ENCODE data around the gene BRSK2. TPM values are rescaled to one million over a fixed set of nuclear protein-coding genes. Genes with fewer than 3 reads are reported as not detected.

The BRSK2 gene
- polyA plus RNA-seq, 1 experiment, result 0.28 TPM

DNA sequence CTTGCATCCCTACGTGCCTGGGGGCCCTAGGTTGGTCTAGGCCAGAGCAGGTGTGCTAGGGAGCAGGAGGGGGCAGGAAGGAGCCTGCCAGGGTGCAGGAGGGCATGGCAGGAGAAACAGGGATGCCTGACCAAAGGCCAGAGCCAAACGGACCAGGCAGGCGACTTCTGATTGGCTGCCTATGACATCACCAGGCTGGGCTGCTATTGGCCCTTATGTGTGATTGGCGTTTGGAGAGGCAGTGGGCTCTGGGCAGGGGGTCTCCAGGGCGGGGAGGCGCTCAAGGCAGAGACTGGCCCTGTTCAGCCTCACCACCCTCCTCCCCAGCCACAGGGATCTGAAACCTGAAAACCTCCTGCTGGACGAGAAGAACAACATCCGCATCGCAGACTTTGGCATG, 52.4 kb downstream of the BRSK2 start:
- Histone ChIP-seq H3K27me3 (ENCODE audit: control insufficient read depth, insufficient read depth, low read length) (no peaks in the 10 kb centered on the region), H3K36me3 (ENCODE audit: control insufficient read depth, insufficient read depth, low read length) (no peaks in the 10 kb centered on the region), H3K4me3 (ENCODE audit: low read depth, low read length) (no peak overlapping the region)
- CTCF ChIA-PET, result no interaction called here
- DNase-seq (ENCODE audit: low read depth), result no peak
- POLR2A ChIA-PET, result no interaction called here
- TF ChIP-seq, protein P1, sequence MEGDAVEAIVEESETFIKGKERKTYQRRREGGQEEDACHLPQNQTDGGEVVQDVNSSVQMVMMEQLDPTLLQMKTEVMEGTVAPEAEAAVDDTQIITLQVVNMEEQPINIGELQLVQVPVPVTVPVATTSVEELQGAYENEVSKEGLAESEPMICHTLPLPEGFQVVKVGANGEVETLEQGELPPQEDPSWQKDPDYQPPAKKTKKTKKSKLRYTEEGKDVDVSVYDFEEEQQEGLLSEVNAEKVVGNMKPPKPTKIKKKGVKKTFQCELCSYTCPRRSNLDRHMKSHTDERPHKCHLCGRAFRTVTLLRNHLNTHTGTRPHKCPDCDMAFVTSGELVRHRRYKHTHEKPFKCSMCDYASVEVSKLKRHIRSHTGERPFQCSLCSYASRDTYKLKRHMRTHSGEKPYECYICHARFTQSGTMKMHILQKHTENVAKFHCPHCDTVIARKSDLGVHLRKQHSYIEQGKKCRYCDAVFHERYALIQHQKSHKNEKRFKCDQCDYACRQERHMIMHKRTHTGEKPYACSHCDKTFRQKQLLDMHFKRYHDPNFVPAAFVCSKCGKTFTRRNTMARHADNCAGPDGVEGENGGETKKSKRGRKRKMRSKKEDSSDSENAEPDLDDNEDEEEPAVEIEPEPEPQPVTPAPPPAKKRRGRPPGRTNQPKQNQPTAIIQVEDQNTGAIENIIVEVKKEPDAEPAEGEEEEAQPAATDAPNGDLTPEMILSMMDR (IDR thresholded peaks at IDR 0.05; ENCODE audit: insufficient read depth, low read depth, low read length), result no peak

DNA sequence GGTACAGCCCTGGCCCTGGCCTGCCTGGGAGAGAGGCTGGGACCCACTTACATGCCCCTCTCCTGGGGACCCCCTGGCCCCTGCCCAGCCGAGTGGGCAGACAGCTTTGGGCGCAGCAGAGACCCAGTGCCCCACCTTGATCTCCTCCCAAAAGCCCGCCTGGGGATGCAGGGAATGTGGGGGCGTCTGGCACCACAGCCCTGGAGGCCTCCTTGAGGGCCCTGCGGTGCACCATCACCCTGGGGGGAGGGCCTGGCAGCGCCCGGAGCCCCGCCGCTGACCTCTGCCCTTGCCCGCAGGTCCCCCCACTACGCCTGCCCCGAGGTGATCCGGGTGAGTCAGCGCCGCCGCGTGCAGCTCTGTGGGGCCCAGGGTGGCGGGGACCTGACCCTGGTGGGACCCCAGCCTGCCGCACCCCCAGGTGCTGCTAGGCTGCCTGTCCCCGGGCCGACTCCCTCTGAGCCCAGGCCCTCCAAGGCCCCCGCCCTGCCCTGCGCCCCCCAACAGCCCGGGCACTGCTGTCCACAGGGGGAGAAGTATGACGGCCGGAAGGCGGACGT, 53.2 kb downstream of the BRSK2 start:
- H3K27me3 ChIP-seq (ENCODE audit: control insufficient read depth, insufficient read depth, low read length), result no peaks in the 10 kb centered on the region
- ChIA-PET CTCF (no interaction called here), POLR2A (no interaction called here)
- no peak for DNase-seq (ENCODE audit: low read depth)
- no peak overlapping the region for H3K4me3 ChIP-seq (ENCODE audit: low read depth, low read length)
- no peaks in the 10 kb centered on the region for H3K36me3 ChIP-seq (ENCODE audit: control insufficient read depth, insufficient read depth, low read length)
- TF ChIP-seq, protein P1 (IDR thresholded peaks at IDR 0.05; ENCODE audit: insufficient read depth, low read depth, low read length), result no peak

DNA sequence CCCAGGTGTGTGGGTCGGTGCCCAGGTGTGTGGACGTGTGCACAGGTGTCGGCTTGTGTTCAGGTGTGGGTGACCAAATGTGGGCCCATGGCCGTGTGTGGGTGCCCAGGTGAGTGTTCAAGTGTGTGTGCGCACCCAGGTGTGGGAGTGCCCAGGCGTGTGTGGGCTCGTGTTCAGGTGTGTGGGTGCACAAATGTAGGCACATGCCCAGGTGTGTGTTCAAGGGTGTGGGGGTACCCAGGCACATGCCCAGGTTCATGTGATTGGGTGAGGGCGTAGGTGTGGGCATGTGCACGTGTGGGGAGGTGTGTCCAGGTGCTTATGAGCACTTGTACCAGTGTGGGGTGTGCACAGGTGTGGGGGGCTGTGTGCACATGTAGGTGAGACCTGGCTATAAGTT, 54.0 kb downstream of the BRSK2 start:
- ChIA-PET CTCF (no interaction called here), POLR2A (no interaction called here)
- Histone ChIP-seq H3K27me3 (ENCODE audit: control insufficient read depth, insufficient read depth, low read length) (no peaks in the 10 kb centered on the region), H3K36me3 (ENCODE audit: control insufficient read depth, insufficient read depth, low read length) (no peaks in the 10 kb centered on the region), H3K4me3 (ENCODE audit: low read depth, low read length) (no peak overlapping the region)
- DNase-seq (ENCODE audit: low read depth), result no peak
- TF ChIP-seq, protein P1 (IDR thresholded peaks at IDR 0.05; ENCODE audit: insufficient read depth, low read depth, low read length), result no peak

DNA sequence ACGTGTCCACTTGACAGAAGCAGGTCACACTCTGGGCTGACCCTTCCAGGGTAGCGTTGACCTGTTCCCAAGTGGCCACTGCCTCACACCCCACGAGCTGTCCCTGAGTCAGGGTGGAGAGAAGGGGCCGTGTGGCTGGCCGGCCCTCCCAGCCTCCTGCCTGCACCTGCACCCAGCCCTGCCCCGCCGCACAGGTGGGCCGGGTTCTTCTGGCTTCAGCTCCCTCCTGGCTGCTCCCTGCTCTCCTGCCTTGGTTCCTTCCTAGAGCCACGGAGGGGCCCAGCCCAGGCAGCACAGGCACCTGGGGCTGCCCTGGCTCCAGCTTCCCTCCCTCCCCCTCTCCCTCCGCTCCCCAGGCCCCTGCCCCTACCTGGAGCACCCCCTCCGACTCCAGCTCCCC, 54.6 kb downstream of the BRSK2 start:
- Histone ChIP-seq H3K4me3 (ENCODE audit: low read depth, low read length) (no peak overlapping the region), H3K36me3 (ENCODE audit: control insufficient read depth, insufficient read depth, low read length) (no peaks in the 10 kb centered on the region), H3K27me3 (ENCODE audit: control insufficient read depth, insufficient read depth, low read length) (no peaks in the 10 kb centered on the region)
- TF ChIP-seq, protein P1 (IDR thresholded peaks at IDR 0.05; ENCODE audit: insufficient read depth, low read depth, low read length), result no peak
- no peak for DNase-seq (ENCODE audit: low read depth)
- CTCF ChIA-PET, result no interaction called here
- POLR2A ChIA-PET, result no interaction called here

DNA sequence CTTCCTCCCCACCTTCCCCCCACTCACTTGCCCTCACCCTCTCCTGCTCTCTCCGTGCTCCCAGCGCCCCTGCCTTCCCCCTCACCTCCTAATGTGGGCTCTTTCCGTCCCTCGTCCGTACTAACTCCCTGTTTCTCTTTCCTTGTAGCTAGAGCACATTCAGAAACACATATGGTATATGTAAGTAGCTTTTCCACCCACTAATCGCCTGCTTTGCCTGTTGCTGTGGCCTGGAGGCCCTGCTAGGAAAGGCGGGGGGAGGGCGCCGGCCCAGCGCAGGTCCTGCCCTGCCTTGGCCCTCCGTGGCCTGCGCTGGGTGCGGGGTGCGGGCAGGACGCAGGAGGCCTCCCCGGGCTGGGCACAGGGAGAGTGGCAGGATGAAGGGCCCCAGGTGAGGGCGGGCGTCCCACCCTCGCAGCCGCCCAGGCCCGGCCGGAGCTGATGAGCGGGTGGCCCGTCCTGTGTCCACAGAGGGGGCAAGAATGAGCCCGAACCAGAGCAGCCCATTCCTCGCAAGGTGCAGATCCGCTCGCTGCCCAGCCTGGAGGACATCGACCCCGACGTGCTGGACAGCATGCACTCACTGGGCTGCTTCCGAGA, 55.2 kb downstream of the BRSK2 start:
- ChIA-PET POLR2A (no interaction called here), CTCF (no interaction called here)
- H3K4me3 ChIP-seq (ENCODE audit: low read depth, low read length), result no peak overlapping the region
- no peaks in the 10 kb centered on the region for H3K36me3 ChIP-seq (ENCODE audit: control insufficient read depth, insufficient read depth, low read length)
- H3K27me3 ChIP-seq (ENCODE audit: control insufficient read depth, insufficient read depth, low read length), result no peaks in the 10 kb centered on the region
- DNase-seq (ENCODE audit: low read depth), result no peak
- TF ChIP-seq, protein P1 (IDR thresholded peaks at IDR 0.05; ENCODE audit: insufficient read depth, low read depth, low read length), result no peak
